HepG2 (cell line): ENCODE data around the gene VWA3A. TPM values are rescaled to one million over a fixed set of nuclear protein-coding genes. Genes with fewer than 3 reads are reported as not detected.
A peak's percentile ranks its signal among the peaks of the same experiment; 100 is the strongest.

Experiments
- AGO2 ChIP-seq: fragments of 200-400 bp; formaldehyde crosslinking; optimal IDR thresholded peaks from 2 replicates; pipeline ENCODE3; 2017; ENCODE audit warnings: mild to moderate bottlenecking, low read depth, low read length, moderate library complexity
- ETV5 ChIP-seq: IDR thresholded peaks from 2 replicates; pipeline ENCODE4 v1.6.1; 2018; ENCODE audit warnings: missing biosample characterization, missing genetic modification reagents, inconsistent platforms, borderline replicate concordance
- KDM3A ChIP-seq: IDR thresholded peaks from 2 replicates; pipeline ENCODE4 v1.6.1; 2018; ENCODE audit warnings: low read depth, missing compliant biosample characterization
- KDM5A ChIP-seq: fragments of 200-600 bp; sonication (generic); IDR thresholded peaks from 2 replicates; pipeline ENCODE4 v1.7.0; 2018; ENCODE audit warnings: antibody characterized with exemption, mild to moderate bottlenecking, low read length, borderline replicate concordance
- MAZ ChIP-seq, 2 experiments: sonication (generic) in 1 of 2; formaldehyde crosslinking in 1 of 2; IDR thresholded peaks; 2 replicates each; pipeline versions ENCODE4 v1.5.0 to v1.6.1; 2012 to 2020; ENCODE audit warnings: low read depth in 2 of 2, mild to moderate bottlenecking in 2 of 2, borderline replicate concordance in 1 of 2, improper control_type of control experiment in 1 of 2, low read length in 1 of 2, missing genetic modification reagents in 1 of 2, moderate library complexity in 1 of 2
- MEF2D ChIP-seq: sonication (generic); formaldehyde crosslinking; IDR thresholded peaks from 2 replicates; pipeline ENCODE4 v1.5.1; 2020; ENCODE audit warnings: mild to moderate bottlenecking, missing genetic modification reagents
- MIER2 ChIP-seq: IDR thresholded peaks from 2 replicates; pipeline ENCODE4 v1.6.1; 2016; ENCODE audit warnings: missing biosample characterization, missing genetic modification reagents
- PHF21A ChIP-seq: sonication (generic); formaldehyde crosslinking; IDR thresholded peaks from 2 replicates; pipeline ENCODE4 v1.5.0; 2020; ENCODE audit warnings: mild to moderate bottlenecking, missing genetic modification reagents
- SMARCE1 ChIP-seq: fragments of 450-650 bp; IDR thresholded peaks from 2 replicates; pipeline ENCODE4 v1.6.1; 2017; ENCODE audit warnings: borderline replicate concordance
- SUZ12 ChIP-seq: fragments of 150-350 bp; IDR thresholded peaks from 2 replicates; pipeline ENCODE4 v1.6.1; 2014; ENCODE audit warnings: low read depth, low read length
- ZNF136 ChIP-seq: sonication (generic); formaldehyde crosslinking; IDR thresholded peaks from 2 replicates; pipeline ENCODE4 v1.8.1; 2022; ENCODE audit warnings: low read depth, mild to moderate bottlenecking, moderate library complexity, missing genetic modification reagents
- ZNF251 ChIP-seq: sonication (generic); formaldehyde crosslinking; IDR thresholded peaks from 2 replicates; pipeline ENCODE4 v1.9.0; 2021; ENCODE audit warnings: mild to moderate bottlenecking, missing genetic modification reagents
- ZNF547 ChIP-seq: sonication (generic); formaldehyde crosslinking; IDR thresholded peaks from 2 replicates; pipeline ENCODE4 v1.5.1; 2020; ENCODE audit warnings: mild to moderate bottlenecking, missing genetic modification reagents
- ZNF564 ChIP-seq: sonication (generic); formaldehyde crosslinking; IDR thresholded peaks from 2 replicates; pipeline ENCODE4 v1.8.1; 2023; ENCODE audit warnings: mild to moderate bottlenecking, missing genetic modification reagents
- ZNF766 ChIP-seq: sonication (generic); formaldehyde crosslinking; IDR thresholded peaks from 2 replicates; pipeline ENCODE4 v1.5.0; 2020; ENCODE audit warnings: missing genetic modification reagents, borderline replicate concordance
- polyA plus RNA-seq, 8 experiments: library from polyadenylated mRNA; depleted of rRNA in 3 of 8; stranded (reverse) in 7 of 8; unstranded in 1 of 8; fragments of >200 nt; fragmentation: Illumina TruSeq in 4 of 8; extraction: Trizol in 4 of 8; gene quantifications; 2 replicates each; pipeline versions ENCODE4 v1.2.1 to v1.2.3, GENCODE V29; 2011 to 2016; ENCODE audit warnings: low read depth in 4 of 8, missing spikeins in 1 of 8, mixed read lengths in 1 of 8; ENCODE audit not compliant: insufficient read depth in 1 of 8
- total RNA-seq, 5 experiments: library from RNA; depleted of rRNA; stranded (reverse); fragments of >200 nt; fragmentation: Illumina TruSeq; extraction: Trizol; gene quantifications; 2 replicates each; pipeline ENCODE4 v1.2.3, GENCODE V29; 2016; ENCODE audit warnings: low read depth in 1 of 5
- TF ChIP-seq, protein P1 (sequence below): IDR thresholded peaks from 2 replicates; pipeline ENCODE4 v1.6.1; 2016; ENCODE audit warnings: mild to moderate bottlenecking
- TF ChIP-seq, protein P2 (sequence below): sonication (generic); formaldehyde crosslinking; IDR thresholded peaks from 2 replicates; pipeline ENCODE4 v1.4.0; 2020; ENCODE audit warnings: missing genetic modification reagents, borderline replicate concordance
- TF ChIP-seq, protein P3 (sequence below): sonication (generic); formaldehyde crosslinking; IDR thresholded peaks from 2 replicates; pipeline ENCODE4 v1.5.0; 2020; ENCODE audit warnings: mild to moderate bottlenecking, missing genetic modification reagents

The VWA3A gene
- total and polyA plus RNA-seq, 2 of the 13 experiments (the other 11 are each of a cell fraction or from before 2014, with no cell fraction given), result 0.03 to 0.07 TPM

DNA sequence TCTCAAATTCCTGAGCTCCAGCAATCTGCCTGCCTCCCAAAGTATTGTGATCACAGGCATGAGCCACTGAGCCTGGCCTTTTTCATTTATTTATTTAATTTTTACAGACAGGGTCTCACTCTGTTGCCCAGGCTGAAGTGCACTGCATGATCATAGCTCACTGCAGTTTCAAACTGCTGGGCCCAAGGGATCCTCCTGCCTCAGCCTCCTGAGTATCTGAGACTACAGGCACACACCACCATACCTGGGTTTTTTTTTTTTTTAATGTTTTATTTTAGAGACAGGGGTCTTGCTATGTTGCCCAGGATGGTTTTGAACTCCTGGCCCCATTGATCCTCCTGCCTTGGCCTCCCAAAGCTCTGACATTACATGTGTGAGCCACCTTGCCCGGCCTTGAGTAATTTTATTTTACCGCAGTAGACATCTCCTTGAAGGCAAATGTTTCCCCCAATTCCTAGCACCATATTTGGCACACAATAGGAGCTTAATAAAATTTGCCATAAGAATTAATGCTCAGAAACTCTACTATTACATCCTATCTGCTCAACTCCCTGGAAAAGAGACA, 111.8 kb downstream of the VWA3A start (continued):
- no peak for TF ChIP-seq AGO2
- TF ChIP-seq, protein P1, sequence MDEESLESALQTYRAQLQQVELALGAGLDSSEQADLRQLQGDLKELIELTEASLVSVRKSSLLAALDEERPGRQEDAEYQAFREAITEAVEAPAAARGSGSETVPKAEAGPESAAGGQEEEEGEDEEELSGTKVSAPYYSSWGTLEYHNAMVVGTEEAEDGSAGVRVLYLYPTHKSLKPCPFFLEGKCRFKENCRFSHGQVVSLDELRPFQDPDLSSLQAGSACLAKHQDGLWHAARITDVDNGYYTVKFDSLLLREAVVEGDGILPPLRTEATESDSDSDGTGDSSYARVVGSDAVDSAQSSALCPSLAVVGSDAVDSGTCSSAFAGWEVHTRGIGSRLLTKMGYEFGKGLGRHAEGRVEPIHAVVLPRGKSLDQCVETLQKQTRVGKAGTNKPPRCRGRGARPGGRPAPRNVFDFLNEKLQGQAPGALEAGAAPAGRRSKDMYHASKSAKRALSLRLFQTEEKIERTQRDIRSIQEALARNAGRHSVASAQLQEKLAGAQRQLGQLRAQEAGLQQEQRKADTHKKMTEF (CRISPR knock-in tag), result no peak
- TF ChIP-seq, protein P2, sequence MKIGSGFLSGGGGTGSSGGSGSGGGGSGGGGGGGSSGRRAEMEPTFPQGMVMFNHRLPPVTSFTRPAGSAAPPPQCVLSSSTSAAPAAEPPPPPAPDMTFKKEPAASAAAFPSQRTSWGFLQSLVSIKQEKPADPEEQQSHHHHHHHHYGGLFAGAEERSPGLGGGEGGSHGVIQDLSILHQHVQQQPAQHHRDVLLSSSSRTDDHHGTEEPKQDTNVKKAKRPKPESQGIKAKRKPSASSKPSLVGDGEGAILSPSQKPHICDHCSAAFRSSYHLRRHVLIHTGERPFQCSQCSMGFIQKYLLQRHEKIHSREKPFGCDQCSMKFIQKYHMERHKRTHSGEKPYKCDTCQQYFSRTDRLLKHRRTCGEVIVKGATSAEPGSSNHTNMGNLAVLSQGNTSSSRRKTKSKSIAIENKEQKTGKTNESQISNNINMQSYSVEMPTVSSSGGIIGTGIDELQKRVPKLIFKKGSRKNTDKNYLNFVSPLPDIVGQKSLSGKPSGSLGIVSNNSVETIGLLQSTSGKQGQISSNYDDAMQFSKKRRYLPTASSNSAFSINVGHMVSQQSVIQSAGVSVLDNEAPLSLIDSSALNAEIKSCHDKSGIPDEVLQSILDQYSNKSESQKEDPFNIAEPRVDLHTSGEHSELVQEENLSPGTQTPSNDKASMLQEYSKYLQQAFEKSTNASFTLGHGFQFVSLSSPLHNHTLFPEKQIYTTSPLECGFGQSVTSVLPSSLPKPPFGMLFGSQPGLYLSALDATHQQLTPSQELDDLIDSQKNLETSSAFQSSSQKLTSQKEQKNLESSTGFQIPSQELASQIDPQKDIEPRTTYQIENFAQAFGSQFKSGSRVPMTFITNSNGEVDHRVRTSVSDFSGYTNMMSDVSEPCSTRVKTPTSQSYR (CRISPR knock-in tag), result no peak
- no peak for TF ChIP-seq SMARCE1
- TF ChIP-seq KDM3A (CRISPR knock-in tag), result no peak
- no peak for TF ChIP-seq ZNF564 (CRISPR knock-in tag)
- TF ChIP-seq, protein P3, sequence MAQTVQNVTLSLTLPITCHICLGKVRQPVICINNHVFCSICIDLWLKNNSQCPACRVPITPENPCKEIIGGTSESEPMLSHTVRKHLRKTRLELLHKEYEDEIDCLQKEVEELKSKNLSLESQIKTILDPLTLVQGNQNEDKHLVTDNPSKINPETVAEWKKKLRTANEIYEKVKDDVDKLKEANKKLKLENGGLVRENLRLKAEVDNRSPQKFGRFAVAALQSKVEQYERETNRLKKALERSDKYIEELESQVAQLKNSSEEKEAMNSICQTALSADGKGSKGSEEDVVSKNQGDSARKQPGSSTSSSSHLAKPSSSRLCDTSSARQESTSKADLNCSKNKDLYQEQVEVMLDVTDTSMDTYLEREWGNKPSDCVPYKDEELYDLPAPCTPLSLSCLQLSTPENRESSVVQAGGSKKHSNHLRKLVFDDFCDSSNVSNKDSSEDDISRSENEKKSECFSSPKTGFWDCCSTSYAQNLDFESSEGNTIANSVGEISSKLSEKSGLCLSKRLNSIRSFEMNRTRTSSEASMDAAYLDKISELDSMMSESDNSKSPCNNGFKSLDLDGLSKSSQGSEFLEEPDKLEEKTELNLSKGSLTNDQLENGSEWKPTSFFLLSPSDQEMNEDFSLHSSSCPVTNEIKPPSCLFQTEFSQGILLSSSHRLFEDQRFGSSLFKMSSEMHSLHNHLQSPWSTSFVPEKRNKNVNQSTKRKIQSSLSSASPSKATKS (CRISPR knock-in tag), result no peak
- no peak for TF ChIP-seq ZNF136
- TF ChIP-seq MAZ (IDR thresholded peaks at IDR 0.05; ENCODE audit: borderline replicate concordance, low read depth, low read length), result no peak
- TF ChIP-seq MAZ (CRISPR knock-in tag; IDR thresholded peaks at IDR 0.05; ENCODE audit: low read depth), result 0 out of 2 replicates have a peak, but pooled peaks have one; percentile 37
- TF ChIP-seq ZNF547 (CRISPR knock-in tag), result no peak
- TF ChIP-seq ZNF766, result no peak
- TF ChIP-seq SUZ12, result no peak
- no peak for TF ChIP-seq MEF2D
- TF ChIP-seq ETV5 (CRISPR knock-in tag), result no peak
- 0 out of 2 replicates have a peak, but pooled peaks have one; percentile 40 for TF ChIP-seq PHF21A (CRISPR knock-in tag)
- no peak for TF ChIP-seq KDM5A
- no peak for TF ChIP-seq ZNF251 (CRISPR knock-in tag)
- TF ChIP-seq MIER2 (CRISPR knock-in tag), result 0 out of 2 replicates have a peak, but pooled peaks have one; percentile 37
